AG10803 (cell line): ENCODE data around the gene LY6G6F.

Experiments used
- DNase-seq: peaks from one replicate; pipeline ENCODE4 v3.0.0; 2010; ENCODE audit warnings: low read depth
- H3K4me3 ChIP-seq: 2 replicates; pipeline ENCODE4 v1.5.1; 2011; ENCODE audit warnings: mild to moderate bottlenecking, low read length, control low read depth
- CTCF ChIP-seq: conservative IDR thresholded peaks from 2 replicates; pipeline ENCODE4 v1.5.1; 2011; ENCODE audit warnings: mild to moderate bottlenecking, low read length, control low read depth, inconsistent platforms

The LY6G6F gene

GRCh38 chr6:31737991-31738979 is 31.6 kb downstream of the LY6G6F start:
- peak; percentile 80 for DNase-seq
- H3K4me3 ChIP-seq = peak overlapping the region; percentile 24
- peak; percentile 32 for TF ChIP-seq CTCF

GRCh38 chr6:31739639-31740396 is 33.2 kb downstream of the LY6G6F start, which contains the start of gene MSH5:
Gene MSH5, plus strand, starts transcription at chr6:31740005. Its CDS starts 462 bp downstream, at chr6:31740467.
- no peak for TF ChIP-seq CTCF
- DNase-seq = peak; percentile 99

GRCh38 chr6:31740397-31741223 is 33.9 kb downstream of the LY6G6F start:
- no peak for TF ChIP-seq CTCF
- peak overlapping the region; percentile 91 for H3K4me3 ChIP-seq
- DNase-seq = no peak

More at GRCh38 chr6:31739639-31740396, 33.2 kb downstream of the LY6G6F start, which contains the start of gene MSH5:
- peak within 1 kb of the TSS; percentile 91 for H3K4me3 ChIP-seq

GRCh38 chr6:31741815-31742214 is 35.1 kb downstream of the LY6G6F start:
- no peak for TF ChIP-seq CTCF
- DNase-seq = no peak
- no peak overlapping the region for H3K4me3 ChIP-seq

- no peak for DNase-seq
- H3K4me3 ChIP-seq = no peak overlapping the region
- no peak for TF ChIP-seq CTCF
These were observed 36.2 kb downstream of the LY6G6F start for GRCh38 chr6:31742894-31743293.

- no peak for TF ChIP-seq CTCF
- H3K4me3 ChIP-seq = no peak overlapping the region
- DNase-seq = no peak
These were observed 37.8 kb downstream of the LY6G6F start for GRCh38 chr6:31744422-31744821.
